ENCODE measurements around the gene CTSZ.
"Not testable (repeated sequence)": the region's sequence is repeated elsewhere in the genome, so short reads cannot be mapped to it uniquely, and the experiment has no call there.

CTSZ gene

DNA sequence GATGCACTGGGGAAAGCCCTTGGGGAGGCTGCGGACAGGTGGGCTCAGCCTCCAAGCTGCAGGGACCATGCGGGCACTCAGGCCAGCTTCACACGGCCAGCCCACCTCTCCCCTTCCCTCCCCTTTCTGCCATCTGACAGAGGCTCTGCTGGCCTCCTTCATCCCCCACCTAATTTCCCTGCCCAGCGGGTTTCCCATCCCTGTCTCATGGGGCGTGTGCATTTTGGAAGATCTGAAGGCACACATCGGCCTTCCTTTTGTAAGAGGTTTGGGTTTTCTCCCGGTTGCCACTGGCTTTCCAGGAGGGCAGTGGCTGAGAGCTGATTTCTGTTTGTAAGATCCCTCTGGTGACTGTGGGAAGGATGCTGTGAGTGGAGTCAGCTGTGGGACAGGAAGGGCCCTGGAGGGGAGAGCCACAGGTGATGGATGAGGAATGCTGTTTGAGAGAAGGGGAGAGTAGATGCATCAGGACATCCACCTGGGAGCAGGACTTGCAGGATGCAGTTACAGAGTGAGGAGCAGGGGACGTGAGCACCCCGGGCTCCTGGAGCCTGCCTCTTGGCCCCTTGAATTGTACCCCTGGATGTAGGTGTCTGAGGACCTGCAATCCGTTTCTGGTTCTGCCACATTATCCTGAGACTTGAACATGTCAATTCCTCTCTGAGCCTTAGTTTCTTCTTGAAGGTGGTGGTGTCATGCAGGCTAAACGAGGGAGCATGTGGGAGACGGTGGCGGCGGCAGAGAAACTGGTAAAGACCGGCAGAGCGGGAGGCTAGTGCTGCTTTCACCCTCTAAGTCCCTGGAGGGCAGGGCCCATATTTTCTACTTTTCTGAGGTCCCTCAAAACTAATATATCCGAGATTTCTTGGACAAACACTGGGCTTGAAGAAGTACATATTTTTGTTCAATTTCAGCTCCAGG, 6.2 kb upstream of the CTSZ start:
- no peak for DNase-seq (ENCODE audit: low read depth in 2 of 2)

DNA sequence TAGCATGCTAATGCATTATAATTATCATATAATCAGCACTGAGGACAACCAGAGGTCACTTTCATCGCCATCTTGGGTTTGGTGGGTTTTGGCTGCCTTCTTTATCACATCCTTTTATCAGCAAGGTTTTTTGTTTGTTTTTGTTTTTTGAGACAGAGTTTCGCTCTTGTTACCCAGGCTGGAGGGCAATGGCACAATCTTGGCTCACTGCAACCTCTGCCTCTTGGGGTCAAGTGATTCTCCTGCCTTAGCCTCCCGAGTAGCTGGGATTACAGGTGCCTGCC, 4.8 kb upstream of the CTSZ start:
- DNase-seq (ENCODE audit: low read depth in 2 of 2): not testable (repeated sequence)

DNA sequence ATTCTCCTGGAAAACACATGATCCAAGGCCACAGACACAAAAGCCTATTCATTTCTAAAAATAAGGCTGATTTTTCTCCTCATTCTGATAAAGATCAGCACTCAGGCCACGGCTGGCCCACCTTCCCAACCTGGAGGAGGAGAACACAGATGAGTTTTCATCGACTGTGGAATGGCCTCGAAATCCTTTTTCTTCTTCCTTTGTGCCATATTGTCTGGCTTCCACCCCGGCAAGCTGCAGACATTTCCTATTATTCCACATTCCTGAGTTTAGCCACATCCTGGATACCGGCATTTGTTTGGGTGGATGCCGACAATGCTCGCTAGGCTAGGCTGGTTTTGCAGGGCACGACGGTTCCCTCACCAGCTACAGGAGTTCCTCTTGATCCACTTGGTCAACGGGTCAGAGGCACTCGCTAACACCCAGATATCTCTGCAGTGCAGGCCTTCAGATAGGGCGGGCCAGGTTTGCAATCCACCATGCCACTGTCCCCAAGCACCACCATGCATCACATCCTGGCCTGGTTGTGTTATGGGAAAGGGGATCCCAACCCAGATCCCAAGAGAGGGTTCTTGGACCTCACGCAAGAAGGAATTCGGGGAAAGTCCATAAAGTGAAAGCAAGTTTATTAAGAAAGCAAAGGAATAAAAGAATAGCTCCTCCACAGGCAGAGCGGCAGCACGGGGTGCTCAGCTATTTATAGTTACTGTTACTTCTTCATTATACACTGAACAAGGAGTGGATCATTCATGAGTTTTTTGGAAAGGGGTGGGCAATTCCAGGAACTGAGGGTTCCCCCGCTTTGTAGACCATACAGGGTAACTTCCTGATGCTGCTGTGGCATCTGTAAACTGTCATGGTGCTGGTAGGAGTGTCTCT, 4.2 kb upstream of the CTSZ start:
- DNase-seq (ENCODE audit: low read depth in 2 of 2): no peak

DNA sequence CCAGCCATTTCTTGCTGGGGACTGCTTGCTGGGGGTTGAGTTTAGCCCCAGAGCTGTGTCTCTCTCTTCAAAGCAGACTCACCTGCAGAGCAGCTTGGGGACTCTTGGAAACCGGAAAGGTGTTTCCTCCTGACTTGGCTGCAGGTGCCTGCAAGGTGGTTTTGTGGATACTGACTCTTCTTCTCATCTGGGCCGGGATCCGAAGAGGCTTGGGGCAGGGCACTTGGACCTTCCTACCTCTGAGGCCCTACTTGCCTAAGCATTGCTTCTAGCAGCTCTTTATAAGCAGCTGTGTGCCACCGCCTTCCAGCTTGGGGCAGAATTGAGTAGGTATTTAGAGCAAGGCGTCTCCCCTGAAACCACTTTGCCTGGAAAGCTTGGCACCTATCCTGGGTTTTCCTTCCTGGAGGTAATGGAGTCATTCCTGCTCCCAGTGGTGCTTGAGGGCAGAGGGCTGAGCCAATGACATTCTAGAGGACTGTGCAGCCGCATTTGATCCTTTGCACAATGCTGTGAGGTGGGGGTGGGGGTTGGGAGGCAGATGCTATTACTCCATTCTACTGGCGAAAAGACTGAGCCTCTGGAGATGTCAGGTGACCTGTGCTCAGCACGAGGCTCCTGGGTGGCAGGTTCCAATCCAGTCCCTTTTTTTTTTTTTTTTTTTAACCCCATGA, 3.4 kb upstream of the CTSZ start:
- no peak for DNase-seq (ENCODE audit: low read depth in 2 of 2)

DNA sequence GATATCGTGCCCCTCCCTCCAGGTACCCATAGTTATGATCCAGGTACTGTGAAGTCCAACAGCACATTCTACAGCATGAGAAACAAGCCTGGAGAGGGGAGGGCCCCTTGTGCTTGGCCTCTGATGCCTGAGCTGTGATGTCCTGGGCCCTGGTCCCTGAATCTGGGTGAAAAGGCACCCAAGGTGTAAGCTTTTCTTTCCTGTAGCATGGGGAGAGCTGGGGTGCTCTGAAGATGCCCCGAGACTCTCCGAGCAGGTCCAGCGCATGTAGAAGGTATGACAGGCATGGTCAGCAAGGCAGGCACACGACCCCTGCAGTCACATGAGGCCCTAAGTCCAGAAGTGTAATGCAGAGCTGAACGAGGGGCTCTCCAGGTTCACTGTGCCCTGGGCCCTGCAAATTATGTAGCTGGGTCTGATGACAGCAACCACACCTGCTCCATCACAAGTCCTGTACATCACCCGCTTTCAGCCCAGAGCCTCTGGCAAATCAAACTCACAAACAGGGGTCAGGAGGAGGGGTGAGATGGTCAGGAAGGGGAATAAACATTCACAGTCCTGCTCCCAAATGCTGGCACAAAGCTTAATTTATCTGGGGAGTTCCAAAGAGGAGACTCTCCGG, 1.8 kb upstream of the CTSZ start:
- DNase-seq (ENCODE audit: low read depth in 2 of 2): no peak

DNA sequence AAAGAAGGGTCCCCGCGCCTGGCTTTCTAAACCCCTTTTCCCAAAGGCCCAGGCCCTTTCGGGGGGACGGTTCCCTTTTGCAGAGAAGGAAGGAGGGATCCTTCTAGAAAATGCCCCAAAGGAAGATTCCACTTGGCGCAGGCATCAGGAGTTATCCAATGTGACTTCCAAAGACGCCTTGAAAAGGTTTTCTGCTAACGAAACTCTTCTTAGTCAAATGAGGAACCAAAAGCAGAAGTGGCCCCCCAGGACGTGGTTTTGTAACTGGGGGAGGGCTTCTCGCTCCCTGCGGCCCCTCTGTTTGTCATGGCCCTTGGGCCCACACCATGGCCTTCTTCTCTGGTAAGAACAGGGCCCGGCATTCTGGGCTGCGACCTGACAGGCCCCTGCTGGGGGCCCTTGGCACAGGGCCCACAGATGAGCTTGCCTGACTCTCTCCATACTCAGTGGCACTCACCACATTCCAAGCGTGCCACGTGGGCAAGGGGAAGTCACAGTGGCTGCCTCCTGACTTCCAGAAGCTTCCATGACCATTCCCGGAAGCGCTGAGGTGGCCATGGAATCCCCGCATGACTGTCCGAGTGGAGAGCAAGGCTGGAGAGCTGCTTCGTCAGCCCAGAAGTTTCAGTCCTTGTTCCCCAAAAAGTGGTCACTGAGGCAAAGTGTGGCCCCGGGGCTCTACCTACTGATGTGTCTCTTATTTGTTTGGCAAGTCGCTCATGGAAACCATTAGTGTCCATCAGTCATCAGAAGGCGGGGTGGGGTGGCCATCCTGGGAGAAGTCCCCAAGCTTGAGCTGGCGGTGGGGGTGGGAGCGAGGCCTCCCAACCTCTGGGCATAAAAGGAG, 834 bp upstream of the CTSZ start:
- DNase-seq (ENCODE audit: low read depth in 2 of 2): no peak

DNA sequence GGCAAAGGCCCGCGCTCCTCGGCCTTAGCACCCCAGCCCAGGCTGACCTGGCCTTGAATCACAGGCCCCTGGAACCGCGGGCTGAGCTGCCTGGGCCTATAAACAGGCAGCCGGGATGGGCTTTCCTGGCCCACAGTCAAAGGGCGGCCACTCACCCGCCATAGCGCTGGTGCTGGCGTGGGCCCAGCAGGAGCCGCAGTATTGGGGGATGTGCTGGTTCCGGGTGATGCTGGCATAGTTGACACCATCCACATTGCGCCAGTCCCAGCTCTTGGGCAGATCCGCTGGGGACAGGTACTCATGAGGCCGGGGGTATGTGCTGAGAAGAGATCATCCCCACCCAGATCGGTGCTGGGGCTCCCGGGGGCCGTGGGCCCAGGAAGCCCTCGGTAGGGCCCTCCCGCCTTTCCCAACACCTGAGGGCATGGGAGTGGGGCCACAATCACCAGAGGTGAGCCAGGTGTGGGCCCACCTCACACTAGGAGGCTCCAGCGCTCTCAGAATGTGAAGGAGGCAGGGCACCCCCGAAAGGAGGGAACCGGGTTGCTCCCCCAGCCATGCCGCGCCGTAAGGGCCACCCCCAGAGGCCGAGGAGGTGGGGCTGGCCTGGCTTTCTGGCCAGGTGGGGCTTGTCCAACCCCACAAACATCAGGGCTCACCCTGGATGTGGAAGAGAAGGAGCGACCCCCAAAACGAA, 739 bp downstream of the CTSZ start:
- no peak for DNase-seq (ENCODE audit: low read depth in 2 of 2)

DNA sequence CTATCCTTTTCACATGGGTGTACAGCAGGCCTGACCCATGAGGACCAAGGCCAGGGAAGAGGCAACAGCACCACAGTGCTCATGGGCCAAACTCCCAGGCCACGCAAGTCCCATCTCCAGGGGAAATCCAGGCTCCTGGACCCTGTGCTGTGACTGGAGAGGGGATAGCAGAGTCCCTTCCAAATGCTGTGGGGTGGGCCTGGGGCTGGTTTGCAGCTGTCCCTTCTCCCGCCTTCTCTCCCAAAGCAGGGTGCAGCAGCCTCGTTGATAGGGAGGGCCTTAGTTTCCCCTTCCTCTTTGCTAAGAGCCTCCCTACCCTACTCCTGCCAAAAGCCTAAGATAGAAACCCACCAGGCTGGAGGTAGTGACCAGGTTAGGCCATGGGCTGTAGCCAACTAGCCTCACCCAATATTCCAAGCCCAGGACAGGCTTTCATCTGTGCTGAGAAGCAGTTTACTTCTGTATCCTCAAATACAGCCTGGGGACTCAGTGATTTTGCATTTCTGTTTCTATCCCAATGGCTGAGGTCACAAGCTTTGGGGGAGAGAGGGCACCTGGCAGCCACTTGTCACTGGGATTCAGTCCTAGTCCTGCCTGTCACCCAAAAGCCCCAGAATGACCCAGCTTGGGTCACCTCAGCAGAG, 1.4 kb downstream of the CTSZ start:
- DNase-seq (ENCODE audit: low read depth in 2 of 2): no peak

DNA sequence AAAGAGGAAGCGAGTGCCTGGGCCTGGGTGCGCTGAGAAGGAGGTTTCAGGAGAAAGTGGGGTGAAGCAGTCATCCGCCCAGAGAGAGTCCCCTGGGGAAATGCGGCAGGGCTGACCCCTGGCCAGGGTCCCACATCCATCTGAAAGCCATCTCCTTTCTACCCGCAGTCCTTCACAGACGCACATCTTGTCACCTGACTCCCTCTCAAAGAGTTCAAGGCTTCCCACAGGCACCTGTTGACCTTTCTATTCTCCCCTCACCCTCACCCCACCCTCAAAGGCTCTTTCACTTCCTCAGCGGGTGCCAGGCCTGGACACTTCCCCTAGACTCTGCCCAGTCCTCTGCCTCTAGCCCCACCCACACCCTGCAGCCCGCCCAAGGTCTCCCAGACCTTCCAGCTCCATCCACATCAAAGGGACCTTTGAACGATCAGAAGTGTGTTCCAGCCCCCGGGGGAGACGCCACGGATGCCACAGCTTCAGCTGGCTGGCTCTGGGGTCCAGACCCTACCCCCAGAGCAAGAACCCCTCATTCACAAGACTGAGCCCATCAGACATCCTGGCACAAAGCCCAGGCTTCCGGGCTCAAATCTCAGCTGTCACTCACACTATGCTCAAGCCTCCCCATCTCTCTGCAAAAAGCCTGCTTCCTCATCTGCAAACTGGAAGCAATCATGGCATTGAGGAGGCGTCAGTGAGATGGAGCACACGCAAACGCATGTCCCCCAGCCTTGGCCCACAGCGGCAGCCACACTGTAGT, 2.1 kb downstream of the CTSZ start:
- DNase-seq (ENCODE audit: low read depth in 2 of 2): no peak

DNA sequence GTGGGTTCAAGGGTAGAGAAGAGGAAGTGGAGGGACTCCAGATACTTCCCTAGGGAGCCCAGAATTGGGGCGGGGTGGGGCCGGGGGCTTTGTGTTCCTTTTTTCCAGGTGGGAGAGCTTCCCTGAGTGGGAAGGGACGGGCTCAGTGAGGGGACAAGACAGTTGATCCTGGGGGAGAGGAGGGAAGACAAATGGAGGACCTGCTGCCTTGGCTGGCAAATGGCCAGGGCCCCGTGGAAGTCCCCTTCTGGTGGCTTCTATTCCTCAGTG, 2.6 kb downstream of the CTSZ start:
- peak in 1 of 2 donors; percentile 37 for DNase-seq (ENCODE audit: low read depth in 2 of 2)

DNA sequence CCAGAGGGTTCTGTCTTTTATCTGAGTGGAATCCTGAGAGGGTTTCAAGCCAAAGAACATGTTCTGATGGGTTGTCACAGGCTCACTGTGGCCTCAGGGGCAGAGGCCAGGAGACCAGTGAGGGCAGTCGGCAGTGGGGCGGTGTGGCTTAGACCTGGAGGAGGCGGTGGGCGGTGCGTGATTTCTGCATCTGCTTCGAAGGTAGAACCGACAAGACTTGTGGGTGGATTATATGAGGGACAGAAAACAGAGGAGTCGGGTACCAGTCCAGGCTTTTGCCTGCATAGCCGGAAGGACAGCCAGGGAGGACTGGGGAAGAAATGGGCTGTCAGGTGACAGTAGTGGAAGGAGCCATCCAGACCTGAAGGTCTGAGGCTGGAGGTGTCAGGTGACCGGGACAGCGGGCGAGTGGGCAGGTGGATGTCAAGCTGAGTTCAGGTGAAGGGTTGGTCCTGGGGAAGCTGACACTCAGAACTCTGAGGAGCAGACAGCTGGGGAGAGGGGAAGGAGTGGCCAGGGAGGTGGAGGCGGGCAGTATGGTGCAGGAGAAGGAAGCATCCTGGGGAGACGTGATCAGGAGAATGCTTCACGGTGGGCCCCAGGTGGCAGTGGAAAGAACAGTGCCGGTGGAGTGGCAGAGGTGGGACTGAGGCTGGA, 3.1 kb downstream of the CTSZ start:
- no peak for DNase-seq (ENCODE audit: low read depth in 2 of 2)

DNA sequence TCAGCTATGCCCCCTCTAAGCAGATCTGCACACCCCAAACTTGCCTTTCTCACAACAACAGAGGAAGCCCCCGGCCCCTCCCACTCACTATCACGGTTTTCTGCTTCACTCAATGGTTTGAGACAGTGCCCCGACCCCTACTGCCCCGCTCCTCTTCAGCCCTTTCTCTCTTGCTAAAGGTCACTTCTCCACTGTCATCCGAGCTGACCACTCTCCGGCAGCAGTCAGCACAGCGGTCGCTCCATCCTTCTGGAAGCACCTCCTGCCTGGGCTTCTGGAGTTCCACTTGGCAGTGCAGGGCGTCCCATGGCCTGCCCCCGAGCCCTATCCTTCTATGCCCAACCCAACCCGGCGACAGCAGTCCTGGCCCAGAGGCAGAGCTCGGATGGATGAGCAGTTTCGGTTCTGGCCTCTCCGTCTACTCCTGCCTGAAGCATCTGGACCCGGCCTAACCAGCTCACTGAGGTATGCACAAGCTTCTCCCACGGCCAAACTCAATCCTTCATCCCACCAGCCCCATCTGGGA, 4.1 kb downstream of the CTSZ start:
- DNase-seq (ENCODE audit: low read depth in 2 of 2): no peak

DNA sequence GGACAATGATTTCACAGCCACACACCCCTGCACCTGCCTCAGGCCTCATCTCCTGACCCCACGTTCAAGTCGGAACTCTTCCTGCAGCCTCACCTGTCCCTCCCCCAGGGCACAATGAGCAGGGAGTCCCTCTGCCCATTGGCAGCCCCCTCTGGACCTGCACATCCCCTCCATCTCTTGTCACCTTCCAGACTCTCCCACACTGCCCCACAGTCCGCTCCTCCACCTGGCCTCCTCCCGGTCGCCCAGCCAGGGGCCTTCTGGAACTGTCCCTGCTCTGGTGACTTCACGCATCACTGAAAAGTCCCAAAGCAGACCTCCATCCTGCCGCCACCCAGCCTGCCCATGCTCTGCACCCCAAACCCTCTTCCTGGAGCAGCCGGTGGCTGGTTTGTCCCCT, 4.7 kb downstream of the CTSZ start:
- no peak for DNase-seq (ENCODE audit: low read depth in 2 of 2)

DNA sequence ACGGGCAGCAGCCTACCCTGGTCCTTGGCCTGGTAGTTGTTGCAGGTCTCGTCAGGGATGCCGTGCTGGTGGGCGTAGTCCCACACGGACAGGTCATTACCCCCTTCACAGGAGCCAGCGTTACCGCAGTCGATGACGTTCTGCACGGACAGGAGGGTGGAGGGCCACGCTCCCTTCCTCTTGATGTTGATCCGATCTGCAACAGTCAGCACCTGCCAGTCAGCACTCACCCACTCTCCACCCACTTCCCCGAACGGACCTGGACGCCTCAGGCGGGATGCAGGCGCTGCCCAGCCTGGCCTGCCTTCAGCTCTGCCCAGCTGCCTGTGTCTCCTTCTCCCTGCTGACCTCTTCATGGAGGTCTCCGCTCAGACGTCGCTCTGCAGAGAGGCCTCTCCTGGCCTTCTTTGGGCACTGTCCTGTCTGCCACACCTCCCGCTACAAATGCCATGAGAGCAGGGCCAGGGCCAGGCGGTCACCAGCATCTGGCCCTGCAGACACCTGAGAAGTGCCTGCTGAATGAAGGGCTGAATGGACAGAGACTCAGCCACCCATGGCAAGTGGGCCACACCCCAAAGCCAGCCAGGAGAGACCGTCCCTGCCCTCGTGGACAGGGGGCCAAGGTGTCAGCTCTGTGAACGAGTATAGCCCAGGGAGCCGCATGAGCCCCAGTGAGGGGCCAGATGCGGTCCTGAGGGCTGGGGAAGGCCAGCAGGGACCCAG, 5.4 kb downstream of the CTSZ start:
- DNase-seq (ENCODE audit: low read depth in 2 of 2): no peak

DNA sequence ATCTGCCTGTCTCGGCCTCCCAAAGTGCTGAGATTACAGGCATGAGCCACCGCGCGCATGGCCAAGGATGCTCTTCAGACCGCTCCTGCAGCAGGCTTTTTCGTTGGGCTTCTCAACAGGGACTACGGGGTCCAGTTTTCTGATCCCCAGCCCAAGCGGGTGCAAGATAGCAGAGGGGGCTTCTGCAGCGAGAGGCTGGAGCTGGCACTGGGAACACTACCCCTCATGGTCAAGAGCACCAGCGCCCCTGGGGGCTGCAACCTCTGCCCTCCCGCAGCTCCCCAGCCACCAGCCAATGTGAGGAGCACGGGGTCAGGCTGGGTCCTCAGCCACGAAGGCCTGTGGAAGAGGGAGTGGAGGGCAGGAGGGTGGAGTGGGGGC, 6.0 kb downstream of the CTSZ start:
- DNase-seq (ENCODE audit: low read depth in 2 of 2): no peak

DNA sequence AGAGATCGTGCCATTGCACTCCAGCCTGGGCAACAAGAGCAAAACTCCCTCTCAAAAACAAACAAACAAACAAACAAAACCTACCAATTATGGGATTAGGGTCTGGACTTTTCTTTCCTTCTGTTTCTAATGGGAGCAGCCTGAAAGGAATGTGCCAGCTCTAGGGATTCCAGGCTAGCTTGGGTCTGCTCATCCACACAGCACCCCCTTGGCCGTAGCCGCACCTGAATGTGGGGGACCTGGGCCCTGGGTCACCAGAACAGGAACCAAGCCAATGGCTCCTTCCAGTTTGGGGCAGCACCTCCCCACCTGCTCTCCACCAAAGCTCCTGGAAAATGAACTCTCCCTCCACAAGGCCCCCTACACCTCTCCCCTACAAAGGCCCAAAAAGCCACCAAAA, 6.7 kb downstream of the CTSZ start:
- DNase-seq (ENCODE audit: low read depth in 2 of 2): no peak

DNA sequence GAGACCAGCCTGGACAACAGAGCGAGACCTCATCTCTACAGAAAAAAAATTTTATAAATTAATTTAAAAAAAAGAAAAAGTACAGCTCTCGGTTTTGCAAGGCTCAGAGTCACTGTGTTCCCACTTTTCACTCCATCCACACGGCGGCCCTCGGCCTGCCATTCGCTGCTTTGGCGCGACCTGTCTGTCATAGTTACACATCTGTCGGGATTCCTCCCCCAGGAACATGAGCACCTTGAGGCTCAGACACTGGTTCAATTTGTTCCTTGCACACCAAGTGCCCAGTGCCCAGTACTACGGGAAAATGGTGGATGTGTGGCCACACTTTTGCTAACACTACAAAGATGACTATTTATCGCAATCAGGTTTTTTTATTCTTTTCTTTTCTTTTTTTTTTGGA, 8.4 kb downstream of the CTSZ start:
- DNase-seq (ENCODE audit: low read depth in 2 of 2): no peak

DNA sequence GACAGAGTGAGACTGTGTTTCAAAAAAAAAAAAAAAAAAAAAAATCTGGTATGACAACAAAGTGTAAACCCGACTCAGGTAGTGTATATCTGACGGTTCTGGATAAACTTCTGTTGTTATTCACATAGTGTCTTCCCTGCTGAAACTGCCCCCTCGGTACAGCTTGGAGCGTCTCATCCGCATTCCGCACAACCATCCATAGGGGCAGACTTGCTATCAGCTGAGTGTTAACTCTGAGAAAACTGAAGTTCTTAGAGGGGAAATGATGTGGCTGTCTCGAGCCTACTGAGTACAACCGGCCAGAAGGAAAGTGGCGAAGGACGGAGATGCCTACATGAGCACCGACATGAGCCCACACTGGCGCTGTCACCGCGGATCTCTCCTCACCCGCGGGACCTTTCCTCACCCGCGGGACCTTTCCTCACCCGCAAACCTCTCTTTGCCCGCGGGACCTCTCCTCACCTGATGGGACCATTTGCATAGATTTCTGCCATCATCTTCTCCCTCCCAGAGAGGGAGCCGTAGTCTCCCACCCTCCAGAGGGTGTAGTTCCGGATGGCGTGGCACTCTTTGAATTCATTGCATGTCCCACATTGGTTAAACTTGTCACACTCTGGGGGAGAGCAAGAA, 9.8 kb downstream of the CTSZ start:
- no peak for DNase-seq (ENCODE audit: low read depth in 2 of 2)

Data from stimulated activated CD8-positive, alpha-beta memory T cell treated with anti-CD3 and anti-CD28 coated beads, Interleukin-2, amount 100 ng/mL, for 48 hours (primary cell).